ENCODE results near the gene FGF14. TPM values are rescaled to one million over a fixed set of nuclear protein-coding genes. Genes with fewer than 3 reads are reported as not detected.

FGF14 gene
- total and polyA plus RNA-seq, 2 of the 4 experiments (the other 2 are of a cell fraction), result under 0.01 TPM; not detected in 1

DNA sequence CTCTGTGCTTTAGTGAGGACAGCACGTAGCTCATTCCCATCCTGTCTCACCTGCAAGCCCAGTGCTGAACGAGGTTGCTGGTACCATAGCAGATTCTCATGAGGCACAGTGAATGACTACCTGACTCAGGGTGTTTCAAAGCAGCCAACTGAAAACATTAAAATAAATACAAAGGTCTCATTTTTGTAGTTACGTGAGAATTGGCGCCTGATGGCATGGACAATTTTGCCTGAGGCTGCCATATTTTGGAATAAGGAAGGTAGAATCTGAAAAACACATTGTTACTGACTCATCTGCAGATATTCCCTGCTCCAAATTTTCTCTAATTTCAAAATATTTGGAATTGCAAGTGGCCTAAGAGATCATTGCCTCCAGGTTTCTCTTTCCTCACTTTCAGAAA is 429.7 kb downstream of the FGF14 start:
- no peak overlapping the region for H2BK5ac ChIP-seq (ENCODE audit: low read depth, low read length, poor library complexity, severe bottlenecking)
- no TSS peak for BruUV-seq (replicated peaks)
- H3K23ac ChIP-seq (ENCODE audit: low read depth, low read length), result no peak overlapping the region
- no peak overlapping the region for H2BK15ac ChIP-seq (ENCODE audit: low read depth, low read length)
- H2AFZ ChIP-seq (replicated peaks; ENCODE audit: low read length, poor library complexity), result no peak overlapping the region
- H3K4me3 ChIP-seq (ENCODE audit: insufficient read depth, low read depth, low read length), result no peak overlapping the region
- H3K18ac ChIP-seq (ENCODE audit: low read depth, low read length), result no peak overlapping the region
- H4K91ac ChIP-seq (ENCODE audit: insufficient read depth, low read depth, low read length), result no peak overlapping the region
- in situ Hi-C loops (cut with MboI; ENCODE audit: low sequenced_read_pairs) (no loop called here), dilution Hi-C loops (cut with HindIII; ENCODE audit: low sequenced_read_pairs, unreplicated experiment) (no loop called here), intact Hi-C loops (cut with micrococcal nuclease) (no loop called here)
- 31% methylated on average over 2 of the region's 4 CpGs; no CpG with 5 or more reads in 1 of the 2 experiments for WGBS, 2 experiments (ENCODE audit: extremely low coverage in 2 of 2, insufficient read length in 1 of 2)
- no peak overlapping the region for H2BK20ac ChIP-seq (ENCODE audit: low read depth, low read length)
- H4K20me1 ChIP-seq (ENCODE audit: insufficient read depth, low read length), result no peaks in the 10 kb centered on the region
- ATAC-seq (ENCODE audit: low read depth), result no peak
- H3K56ac ChIP-seq (ENCODE audit: extremely low read depth, insufficient read depth, low read length), result no peak overlapping the region
- no peak overlapping the region for H3K14ac ChIP-seq (replicated peaks; ENCODE audit: low read depth, low read length)
- H3K27ac ChIP-seq (ENCODE audit: insufficient read depth, low read length), result no peak overlapping the region
- H2AK5ac ChIP-seq (ENCODE audit: low read depth, low read length), result no peak overlapping the region
- TF ChIP-seq NFE2L2 (IDR thresholded peaks at IDR 0.05; ENCODE audit: low read depth, low read length), result no peak
- TF ChIP-seq MXI1 (IDR thresholded peaks at IDR 0.05; ENCODE audit: borderline replicate concordance, low read depth, low read length), result no peak
- TF ChIP-seq CHD1 (IDR thresholded peaks at IDR 0.05; ENCODE audit: low read depth, low read length), result no peak
- TF ChIP-seq, protein P1, sequence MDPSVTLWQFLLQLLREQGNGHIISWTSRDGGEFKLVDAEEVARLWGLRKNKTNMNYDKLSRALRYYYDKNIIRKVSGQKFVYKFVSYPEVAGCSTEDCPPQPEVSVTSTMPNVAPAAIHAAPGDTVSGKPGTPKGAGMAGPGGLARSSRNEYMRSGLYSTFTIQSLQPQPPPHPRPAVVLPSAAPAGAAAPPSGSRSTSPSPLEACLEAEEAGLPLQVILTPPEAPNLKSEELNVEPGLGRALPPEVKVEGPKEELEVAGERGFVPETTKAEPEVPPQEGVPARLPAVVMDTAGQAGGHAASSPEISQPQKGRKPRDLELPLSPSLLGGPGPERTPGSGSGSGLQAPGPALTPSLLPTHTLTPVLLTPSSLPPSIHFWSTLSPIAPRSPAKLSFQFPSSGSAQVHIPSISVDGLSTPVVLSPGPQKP (IDR thresholded peaks at IDR 0.05; ENCODE audit: borderline replicate concordance, low read depth, low read length), result no peak
- TF ChIP-seq, protein P2, sequence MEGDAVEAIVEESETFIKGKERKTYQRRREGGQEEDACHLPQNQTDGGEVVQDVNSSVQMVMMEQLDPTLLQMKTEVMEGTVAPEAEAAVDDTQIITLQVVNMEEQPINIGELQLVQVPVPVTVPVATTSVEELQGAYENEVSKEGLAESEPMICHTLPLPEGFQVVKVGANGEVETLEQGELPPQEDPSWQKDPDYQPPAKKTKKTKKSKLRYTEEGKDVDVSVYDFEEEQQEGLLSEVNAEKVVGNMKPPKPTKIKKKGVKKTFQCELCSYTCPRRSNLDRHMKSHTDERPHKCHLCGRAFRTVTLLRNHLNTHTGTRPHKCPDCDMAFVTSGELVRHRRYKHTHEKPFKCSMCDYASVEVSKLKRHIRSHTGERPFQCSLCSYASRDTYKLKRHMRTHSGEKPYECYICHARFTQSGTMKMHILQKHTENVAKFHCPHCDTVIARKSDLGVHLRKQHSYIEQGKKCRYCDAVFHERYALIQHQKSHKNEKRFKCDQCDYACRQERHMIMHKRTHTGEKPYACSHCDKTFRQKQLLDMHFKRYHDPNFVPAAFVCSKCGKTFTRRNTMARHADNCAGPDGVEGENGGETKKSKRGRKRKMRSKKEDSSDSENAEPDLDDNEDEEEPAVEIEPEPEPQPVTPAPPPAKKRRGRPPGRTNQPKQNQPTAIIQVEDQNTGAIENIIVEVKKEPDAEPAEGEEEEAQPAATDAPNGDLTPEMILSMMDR (conservative IDR thresholded peaks at IDR 0.05; ENCODE audit: low read depth, low read length), result no peak
- no peak for TF ChIP-seq POLR2A (IDR thresholded peaks at IDR 0.05; ENCODE audit: low read depth, low read length)
- TF ChIP-seq MAZ (IDR thresholded peaks at IDR 0.05; ENCODE audit: borderline replicate concordance, low read depth, low read length), result no peak
- TF ChIP-seq BHLHE40 (IDR thresholded peaks at IDR 0.05; ENCODE audit: low read depth, low read length), result no peak
- TF ChIP-seq RAD21 (IDR thresholded peaks at IDR 0.05; ENCODE audit: low read length), result no peak
- no peak for TF ChIP-seq RCOR1 (IDR thresholded peaks at IDR 0.05; ENCODE audit: insufficient replicate concordance, low read length)
- H3K4me2 ChIP-seq (ENCODE audit: low read depth, low read length), result no peak overlapping the region
- H2AK9ac ChIP-seq (replicated peaks; ENCODE audit: low read depth, low read length, poor library complexity), result no peak overlapping the region
- no peaks in the 10 kb centered on the region for H3K9me1 ChIP-seq (ENCODE audit: insufficient read depth, low read length)
- H3K4me1 ChIP-seq (ENCODE audit: control insufficient read depth, insufficient read depth, low read length), result no peaks in the 10 kb centered on the region
- no peak for DNase-seq
- CTCF ChIA-PET, result no interaction called here
- H2BK120ac ChIP-seq (ENCODE audit: low read depth, low read length), result no peak overlapping the region
- no peaks in the 10 kb centered on the region for H3K27me3 ChIP-seq (ENCODE audit: control insufficient read depth, insufficient read depth, low read length)
- POLR2A ChIA-PET (ENCODE audit: unreplicated experiment), result no interaction called here
- H3K36me3 ChIP-seq (ENCODE audit: control insufficient read depth, insufficient read depth, low read length), result no peaks in the 10 kb centered on the region
- H3K9me3 ChIP-seq (ENCODE audit: control insufficient read depth, insufficient read depth, low read length), result no peaks in the 10 kb centered on the region
- no peak overlapping the region for H3K4ac ChIP-seq (ENCODE audit: low read depth, low read length)
- no peaks in the 10 kb centered on the region for H3K79me1 ChIP-seq (ENCODE audit: low read depth in 1 of 2, low read length in 2 of 2)
- no peak overlapping the region for H4K8ac ChIP-seq (ENCODE audit: low read depth in 2 of 2, low read length in 2 of 2)
- H4K5ac ChIP-seq (ENCODE audit: low read depth, low read length), result no peak overlapping the region
- H3K9ac ChIP-seq (ENCODE audit: low read depth, low read length), result no peak overlapping the region

Data from IMR-90 (cell line).